HG02678 (cell line): Measurements from ENCODE around the gene XCR1.
"Not testable (repeated sequence)": the region's sequence is repeated elsewhere in the genome, so short reads cannot be mapped to it uniquely, and the experiment has no call there.

Source experiments
- ATAC-seq: cut with Tn5 transposase; IDR thresholded peaks from one replicate; pipeline ENCODE4 v1.9.1; 2021; ENCODE audit warnings: mild to moderate bottlenecking, moderate library complexity; ENCODE audit not compliant: unreplicated experiment

The XCR1 gene

GRCh38 chr3:46027021-46027705, at the start of gene XCR1:
XCR1 (minus strand) TSS chr3:46027483; CDS start chr3:46021947, 5,536 bp downstream.
- ATAC-seq: no peak

DNA sequence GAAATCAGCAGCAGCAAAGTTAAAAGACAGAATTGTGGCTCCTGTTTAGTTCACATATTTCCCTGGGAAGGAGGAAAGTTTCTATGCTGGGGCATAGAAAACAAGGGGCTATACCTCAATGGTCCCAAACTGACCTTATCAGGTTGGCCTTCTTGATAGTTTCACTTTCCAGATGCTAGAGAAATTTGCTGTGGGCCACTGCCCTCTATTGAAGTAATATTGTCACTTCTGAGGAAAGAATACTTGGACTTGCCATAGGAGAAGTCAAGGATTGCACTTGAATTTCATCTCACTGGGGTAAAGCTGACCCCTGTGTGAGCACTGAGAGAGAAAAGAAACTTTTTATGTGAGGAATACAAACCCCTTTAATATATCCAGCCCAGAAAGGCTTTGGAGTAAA, 49.3 kb upstream of the XCR1 start:
- no peak for ATAC-seq

DNA sequence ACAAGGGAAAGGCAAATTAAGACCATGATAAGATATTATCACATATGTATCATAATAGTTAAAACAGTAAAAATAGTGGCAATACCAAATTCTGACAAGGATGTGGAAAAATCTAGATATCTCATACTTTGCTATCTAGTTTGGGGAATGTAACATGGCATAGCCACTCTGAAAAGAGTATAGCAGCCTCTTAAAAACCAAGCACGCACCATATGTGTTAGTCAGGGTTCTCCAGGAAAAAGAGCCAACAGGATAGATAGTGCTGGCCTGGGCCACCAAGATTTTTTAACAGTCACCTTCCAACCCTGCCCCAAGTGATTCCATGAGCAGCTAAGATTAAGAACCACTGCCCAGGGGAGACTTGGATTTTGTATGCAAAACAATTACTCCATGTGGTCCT, 48.5 kb upstream of the XCR1 start:
- no peak for ATAC-seq

- no peak for ATAC-seq
These were observed 44.1 kb upstream of the XCR1 start for GRCh38 chr3:46071222-46071858.

GRCh38 chr3:46070595-46071093, 43.4 kb upstream of the XCR1 start:
- ATAC-seq: no peak

DNA sequence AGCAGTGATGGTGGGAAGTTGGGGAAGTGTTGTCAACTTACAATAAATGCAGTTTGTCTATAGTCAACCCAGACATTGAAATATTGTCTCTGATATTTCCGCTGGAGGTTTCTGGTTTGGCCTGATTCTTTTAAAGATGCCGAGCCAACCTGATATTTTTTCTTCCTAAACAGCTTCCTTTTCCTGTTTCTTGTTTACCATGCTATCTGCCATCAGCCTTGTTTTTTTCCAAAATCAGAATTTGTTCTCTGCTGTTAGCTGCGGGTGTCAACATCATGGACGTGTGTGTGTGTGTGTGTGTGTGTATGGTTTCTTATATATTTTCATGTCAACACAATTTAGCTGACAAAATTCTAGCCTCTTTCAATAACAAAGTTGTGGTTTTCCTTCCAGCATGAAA, 41.2 kb upstream of the XCR1 start:
- no peak for ATAC-seq

- ATAC-seq: no peak
These were observed 40.1 kb upstream of the XCR1 start for GRCh38 chr3:46067401-46067800.

DNA sequence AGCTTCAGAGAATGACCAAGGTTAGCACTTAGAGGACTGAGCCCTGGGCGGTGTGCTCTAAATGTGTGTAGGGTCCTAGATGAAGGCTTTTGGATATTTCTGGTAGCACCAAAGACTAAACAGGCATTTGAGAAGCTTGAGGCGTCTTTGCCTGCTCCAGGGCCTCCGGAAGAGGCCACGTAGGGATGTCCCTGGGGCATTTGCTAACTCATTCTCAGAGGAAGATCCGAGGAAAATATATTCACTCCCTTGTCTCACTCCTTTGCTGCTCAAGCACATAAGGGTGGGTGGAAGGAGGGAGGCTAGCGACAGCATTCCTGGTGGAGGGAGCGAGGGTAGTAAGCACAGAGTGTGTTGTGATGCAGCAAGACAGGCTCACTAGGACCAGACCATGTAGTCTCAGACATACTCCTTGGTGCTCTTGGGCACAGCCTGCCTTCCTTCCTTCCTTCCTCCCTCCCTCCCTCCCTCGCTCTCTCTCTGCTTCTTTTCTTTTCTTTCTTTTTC, 38.5 kb upstream of the XCR1 start:
- ATAC-seq: no peak

DNA sequence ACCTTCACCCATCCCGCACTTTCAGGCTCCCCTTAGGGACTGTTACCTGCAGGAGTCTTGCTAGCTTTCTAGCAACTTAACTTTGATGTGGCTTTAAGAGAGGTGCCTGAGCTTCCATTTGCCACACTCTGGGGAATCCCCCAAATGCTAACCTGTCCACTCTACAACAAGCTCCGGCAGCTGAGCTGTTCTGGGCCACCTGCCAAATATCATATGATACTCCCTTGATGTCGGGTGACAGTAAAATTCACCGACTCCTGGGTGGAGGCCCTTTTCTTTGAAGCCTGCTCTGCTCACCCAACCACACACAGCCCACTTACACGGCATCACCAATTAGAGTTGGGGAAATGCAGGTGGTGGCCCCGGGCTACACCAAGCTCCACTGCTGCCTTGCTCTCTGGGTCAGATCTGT, 38.0 kb upstream of the XCR1 start:
- peak; percentile 67 for ATAC-seq

DNA sequence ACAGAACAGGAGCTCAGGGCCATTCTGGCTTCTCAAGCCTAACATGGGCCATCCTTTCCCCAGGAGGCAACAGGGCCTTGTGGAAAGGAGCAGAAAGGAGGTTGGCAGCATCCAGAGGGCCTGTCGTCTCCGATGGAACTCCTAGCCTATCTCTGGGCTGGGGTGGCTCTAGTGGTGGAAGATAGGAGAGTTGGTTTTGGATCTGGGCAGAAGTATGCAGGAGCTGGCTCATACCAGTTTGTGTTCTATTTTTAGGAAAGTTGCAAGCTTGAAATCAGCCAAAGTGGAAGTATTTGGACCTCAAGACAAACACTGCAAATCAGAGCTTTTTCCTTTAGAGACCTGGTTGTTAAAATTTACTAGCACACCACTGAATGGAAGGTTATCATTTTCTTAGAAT, 35.4 kb upstream of the XCR1 start:
- no peak for ATAC-seq

- ATAC-seq: no peak
These were observed 34.6 kb upstream of the XCR1 start for GRCh38 chr3:46061887-46062286.

GRCh38 chr3:46061108-46061720, 33.9 kb upstream of the XCR1 start:
- ATAC-seq: no peak

- no peak for ATAC-seq
These were observed 33.3 kb upstream of the XCR1 start for GRCh38 chr3:46060551-46060950.

DNA sequence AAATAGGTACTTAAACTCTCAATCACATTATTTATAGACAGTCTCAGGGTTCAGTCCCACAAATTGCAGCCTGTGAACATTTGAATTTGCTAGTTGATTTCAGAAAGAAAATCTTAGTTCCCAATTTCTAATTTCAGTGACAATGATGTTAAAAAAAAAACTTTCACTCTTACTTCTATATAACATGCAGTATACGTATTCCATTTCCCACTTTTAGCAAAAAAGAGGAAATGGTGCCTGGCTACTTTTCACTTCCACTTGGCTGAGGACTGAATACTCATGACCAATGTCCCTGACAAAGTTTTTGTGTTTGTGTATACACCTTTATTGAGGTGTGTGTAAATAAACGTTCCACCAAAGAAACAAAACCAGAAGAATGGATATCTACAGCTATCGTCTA, 32.1 kb upstream of the XCR1 start:
- ATAC-seq: no peak

DNA sequence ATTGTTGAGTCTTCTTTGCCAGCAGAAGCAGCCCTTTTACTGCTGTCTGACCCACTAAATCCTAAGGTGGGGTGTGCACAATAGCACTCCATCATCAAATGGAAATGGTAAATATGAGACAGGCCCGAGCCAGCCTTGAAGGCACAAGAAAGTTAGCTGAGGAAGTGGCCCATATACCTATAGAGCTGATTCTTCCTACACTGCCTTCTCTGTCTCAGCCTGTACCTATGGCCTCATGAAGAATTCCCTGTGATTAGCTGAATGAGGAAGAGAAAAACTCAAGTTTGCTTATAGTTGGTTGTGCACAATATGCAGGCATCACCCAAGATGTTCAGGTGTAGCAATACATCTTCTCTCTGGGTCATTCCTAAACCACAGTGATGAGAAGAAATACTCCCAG, 31.7 kb upstream of the XCR1 start:
- no peak for ATAC-seq

- ATAC-seq: no peak
These were observed 30.4 kb upstream of the XCR1 start for GRCh38 chr3:46057716-46058115.

- ATAC-seq: no peak
These were observed 29.4 kb upstream of the XCR1 start for GRCh38 chr3:46056686-46057085.

DNA sequence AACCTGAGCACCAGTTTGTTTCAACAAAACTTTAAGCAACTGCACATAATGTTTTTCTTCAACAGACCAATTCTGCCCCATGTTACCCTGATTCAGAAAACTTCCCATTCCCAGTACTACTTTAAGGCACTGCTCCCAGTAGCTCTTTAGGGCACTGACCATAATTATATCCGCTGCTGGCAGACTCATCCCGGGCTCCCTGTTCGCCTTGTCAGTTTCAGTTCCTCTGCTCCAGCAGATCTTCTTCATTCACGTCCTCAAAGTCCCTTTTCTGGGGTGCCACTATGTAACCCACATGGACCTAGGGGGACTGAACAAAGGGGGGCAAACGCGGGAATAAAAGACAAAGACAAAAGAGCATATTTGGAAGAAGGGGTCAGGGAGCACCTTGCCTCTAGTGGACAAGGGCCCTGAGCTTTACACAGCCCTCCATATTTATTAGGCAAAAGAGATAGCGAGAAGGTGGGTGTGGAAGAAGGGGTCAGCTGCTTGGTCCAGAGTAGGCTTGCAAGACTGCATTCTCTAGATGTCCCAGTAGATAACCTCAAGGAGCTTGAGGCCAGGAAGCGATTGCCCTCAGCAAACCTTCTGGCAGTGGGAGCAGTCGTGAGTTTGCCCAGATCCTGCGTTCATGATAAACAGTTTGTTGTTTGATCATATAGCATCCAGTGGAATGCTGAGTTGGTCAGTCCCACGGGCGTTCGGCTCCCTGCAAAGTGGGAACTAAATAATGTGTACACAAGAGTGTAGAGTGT, 26.7 kb upstream of the XCR1 start:
- not testable (repeated sequence) for ATAC-seq

- ATAC-seq: not testable (repeated sequence)
These were observed 26.0 kb upstream of the XCR1 start for GRCh38 chr3:46053265-46053664.

DNA sequence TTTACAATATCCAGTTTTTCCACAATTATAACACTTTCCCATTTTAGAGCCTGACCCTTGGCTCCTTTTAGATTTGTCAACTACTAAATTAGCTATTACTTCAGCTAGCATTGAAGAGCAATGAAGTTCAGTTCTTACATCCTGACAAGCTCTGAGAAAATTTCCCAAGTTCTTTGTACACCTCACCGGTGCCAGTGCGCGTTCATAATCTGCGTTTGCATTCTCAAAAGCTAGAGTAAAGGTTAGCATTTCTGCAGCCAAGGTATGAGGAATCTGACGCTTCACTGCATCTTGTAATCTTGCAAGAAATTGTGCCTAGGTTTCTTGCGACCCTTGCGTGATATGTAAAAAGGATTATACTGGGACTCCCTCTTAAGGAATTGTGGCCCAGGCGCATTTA, 25.2 kb upstream of the XCR1 start:
- no peak for ATAC-seq

- no peak for ATAC-seq
These were observed 21.8 kb upstream of the XCR1 start for GRCh38 chr3:46049093-46049492.
